Measurements from ENCODE around the gene UPK2. TPM values are rescaled to one million over a fixed set of nuclear protein-coding genes. Genes with fewer than 3 reads are reported as not detected.
A peak's percentile ranks its signal among the peaks of the same experiment; 100 is the strongest.

The UPK2 gene
- total and polyA plus RNA-seq, 5 experiments from 2014 or later: 0.22 to 0.52 TPM; not detected in 3

- Mint-ChIP-seq H3K27ac (peak overlapping the region; percentile 93 to 100 (median 100)), H3K9me3 (no peaks in the 10 kb centered on the region), H3K4me1 (peaks cover 40 to 86% (median 81%) of the 10 kb centered on the region in 4 donors), H3K27me3 (no peaks in the 10 kb centered on the region), H3K36me3 (peaks cover 0 to 31% (median 14%) of the 10 kb centered on the region in 3 donors), H3K4me3 (peak overlapping the region; percentile 80 to 98 (median 94))
- ATAC-seq (no peak), DNase-seq (peak in 5 of 10 donors; percentile 38 to 67 (median 66))
- POLR2A ChIA-PET: interaction anchor here (0.6 to 10.1 kb wide), 17 partner anchors 33 to 688 kb away, joined by 3 to 126 read pairs (median 4); partner anchors contain the start of genes C2CD2L, CD3E, CENATAC and JAML
These were observed 43.2 kb upstream of the UPK2 start for GRCh38 chr11:118912742-118913410.

- Mint-ChIP-seq H3K27ac (peak overlapping the region; percentile 96 to 100 (median 100)), H3K27me3 (no peaks in the 10 kb centered on the region), H3K4me1 (peaks cover 41 to 86% (median 79%) of the 10 kb centered on the region in 4 donors), H3K9me3 (no peaks in the 10 kb centered on the region), H3K36me3 (peaks cover 0 to 24% (median 17%) of the 10 kb centered on the region in 3 donors), H3K4me3 (peak overlapping the region; percentile 83 to 99 (median 96))
- POLR2A ChIA-PET: interaction anchor here (0.6 to 10.1 kb wide), 21 partner anchors 32 to 689 kb away, joined by 3 to 126 read pairs (median 4); partner anchors contain the start of genes ATP5MG, C2CD2L, CENATAC and JAML
- DNase-seq (peak in 8 of 10 donors; percentile 39 to 80 (median 62)), ATAC-seq (peak; percentile 2 to 6)
These were observed 42.5 kb upstream of the UPK2 start for GRCh38 chr11:118913411-118914125.

- Mint-ChIP-seq H3K27me3 (no peaks in the 10 kb centered on the region), H3K4me1 (peaks cover 36 to 85% (median 78%) of the 10 kb centered on the region in 4 donors), H3K27ac (peak overlapping the region; percentile 96 to 100 (median 100)), H3K9me3 (no peaks in the 10 kb centered on the region), H3K36me3 (peaks cover 0 to 20% (median 17%) of the 10 kb centered on the region in 3 donors), H3K4me3 (peak overlapping the region; percentile 83 to 99 (median 96))
- DNase-seq (peak; percentile 56 to 96 (median 87)), ATAC-seq (peak; percentile 43 to 67)
- POLR2A ChIA-PET: interaction anchor here (0.7 to 10.1 kb wide), 14 partner anchors 31 to 513 kb away, joined by 3 to 126 read pairs (median 6); partner anchors contain the start of genes ATP5MG, C2CD2L and PHLDB1
These were observed 41.8 kb upstream of the UPK2 start for GRCh38 chr11:118914178-118914918.

GRCh38 chr11:118914987-118915386 is 41.1 kb upstream of the UPK2 start:
- H3K4me3 Mint-ChIP-seq: peak overlapping the region; percentile 83 to 99 (median 96)
- no peaks in the 10 kb centered on the region for H3K9me3 Mint-ChIP-seq
- H3K36me3 Mint-ChIP-seq: peaks cover 0 to 20% (median 17%) of the 10 kb centered on the region in 3 donors
- peaks cover 39 to 87% (median 80%) of the 10 kb centered on the region in 4 donors for H3K4me1 Mint-ChIP-seq
- POLR2A ChIA-PET: interaction anchor here (0.8 to 10.1 kb wide), 7 partner anchors 37 to 225 kb away, joined by 4 to 126 read pairs (median 19); a partner anchor contains a TSS
- peak in 1 of 10 donors; percentile 27 for DNase-seq
- peak overlapping the region; percentile 96 to 100 (median 100) for H3K27ac Mint-ChIP-seq
- no peak for ATAC-seq
- H3K27me3 Mint-ChIP-seq: no peaks in the 10 kb centered on the region

GRCh38 chr11:118915396-118915795 is 40.7 kb upstream of the UPK2 start:
- peak overlapping the region; percentile 96 to 100 (median 100) for H3K27ac Mint-ChIP-seq
- no peaks in the 10 kb centered on the region for H3K27me3 Mint-ChIP-seq
- DNase-seq (no peak), ATAC-seq (no peak)
- H3K4me3 Mint-ChIP-seq: peak overlapping the region; percentile 83 to 99 (median 96)
- POLR2A ChIA-PET: interaction anchor here (0.8 to 10.1 kb wide), 3 partner anchors 37 to 216 kb away, joined by 4 to 126 read pairs (median 19); no protein-coding TSS in a partner anchor
- peaks cover 0 to 20% (median 17%) of the 10 kb centered on the region in 3 donors for H3K36me3 Mint-ChIP-seq
- H3K4me1 Mint-ChIP-seq: peaks cover 43 to 91% (median 83%) of the 10 kb centered on the region in 4 donors
- H3K9me3 Mint-ChIP-seq: no peaks in the 10 kb centered on the region

- ATAC-seq (no peak), DNase-seq (peak in 1 of 10 donors; percentile 0)
- H3K36me3 Mint-ChIP-seq: peaks cover 0 to 26% (median 20%) of the 10 kb centered on the region in 3 donors
- peaks cover 47 to 95% (median 88%) of the 10 kb centered on the region in 4 donors for H3K4me1 Mint-ChIP-seq
- no peaks in the 10 kb centered on the region for H3K9me3 Mint-ChIP-seq
- H3K27ac Mint-ChIP-seq: peak overlapping the region; percentile 96 to 100 (median 100)
- POLR2A ChIA-PET: interaction anchor here (0.8 to 10.1 kb wide), 4 partner anchors 38 to 218 kb away, joined by 3 to 126 read pairs (median 5); no protein-coding TSS in a partner anchor
- H3K27me3 Mint-ChIP-seq: no peaks in the 10 kb centered on the region
- H3K4me3 Mint-ChIP-seq: peak overlapping the region; percentile 83 to 99 (median 96)
These were observed 39.9 kb upstream of the UPK2 start for GRCh38 chr11:118915941-118916841.

- H3K27me3 Mint-ChIP-seq: no peaks in the 10 kb centered on the region
- no peak for ATAC-seq
- no peak for DNase-seq
- H3K27ac Mint-ChIP-seq: peak overlapping the region; percentile 96 to 100 (median 100)
- POLR2A ChIA-PET: interaction anchor here (0.8 to 10.1 kb wide), 3 partner anchors 39 to 219 kb away, joined by 3 to 126 read pairs (median 3); no protein-coding TSS in a partner anchor
- H3K4me1 Mint-ChIP-seq: peaks cover 48 to 92% (median 85%) of the 10 kb centered on the region in 4 donors
- peaks cover 0 to 28% (median 22%) of the 10 kb centered on the region in 3 donors for H3K36me3 Mint-ChIP-seq
- H3K4me3 Mint-ChIP-seq: peak overlapping the region; percentile 83 to 99 (median 96)
- no peaks in the 10 kb centered on the region for H3K9me3 Mint-ChIP-seq
These were observed 39.2 kb upstream of the UPK2 start for GRCh38 chr11:118916842-118917388.

- peak overlapping the region; percentile 83 to 99 (median 96) for H3K4me3 Mint-ChIP-seq
- ATAC-seq (peak; percentile 15 to 31), DNase-seq (peak in 9 of 10 donors; percentile 42 to 81 (median 67))
- POLR2A ChIA-PET: interaction anchor here (0.6 to 10.1 kb wide), 2 partner anchors 25 to 40 kb away, joined by 3 to 126 read pairs; no protein-coding TSS in a partner anchor
- peak overlapping the region; percentile 96 to 100 (median 100) for H3K27ac Mint-ChIP-seq
- H3K4me1 Mint-ChIP-seq: peaks cover 43 to 85% (median 78%) of the 10 kb centered on the region in 4 donors
- peaks cover 0 to 28% (median 22%) of the 10 kb centered on the region in 3 donors for H3K36me3 Mint-ChIP-seq
- no peaks in the 10 kb centered on the region for H3K9me3 Mint-ChIP-seq
- H3K27me3 Mint-ChIP-seq: no peaks in the 10 kb centered on the region
These were observed 38.5 kb upstream of the UPK2 start for GRCh38 chr11:118917481-118918127.

- peak; percentile 4 to 15 for ATAC-seq
These were observed 37.9 kb upstream of the UPK2 start for GRCh38 chr11:118918128-118918685.

More at GRCh38 chr11:118918128-118918685, 37.9 kb upstream of the UPK2 start:
- Mint-ChIP-seq H3K4me1 (peaks cover 45 to 83% (median 75%) of the 10 kb centered on the region in 4 donors), H3K4me3 (peak overlapping the region; percentile 83 to 99 (median 96)), H3K27me3 (no peaks in the 10 kb centered on the region), H3K9me3 (no peaks in the 10 kb centered on the region), H3K36me3 (peaks cover 0 to 32% (median 25%) of the 10 kb centered on the region in 3 donors), H3K27ac (peak overlapping the region; percentile 96 to 100 (median 100))
- peak in 9 of 10 donors; percentile 23 to 81 (median 67) for DNase-seq
- POLR2A ChIA-PET: interaction anchor here (0.6 kb wide), 1 partner anchor 24 kb away, joined by 3 read pairs; no protein-coding TSS in a partner anchor

Measured in naive thymus-derived CD8-positive, alpha-beta T cell (primary cell).